CD4-positive, alpha-beta T cell (primary cell): ENCODE results near the gene DIS3L2. TPM values are rescaled to one million over a fixed set of nuclear protein-coding genes. Genes with fewer than 3 reads are reported as not detected.

Source experiments
- ATAC-seq: fragments of 200-7000 bp; cut with Tn5 transposase; one replicate; pipeline ENCODE4 v1.10.0; 2022; ENCODE audit warnings: mild to moderate bottlenecking; ENCODE audit not compliant: poor library complexity
- CTCF ChIA-PET: fragments of 350-600 bp; sonication (Branson Sonifier 250); formaldehyde crosslinking; loops from one replicate; lab custom pipeline; 2021; ENCODE audit warnings: antibody characterized with exemption, inconsistent platforms; lab: Charles Lee
- POLR2A ChIA-PET: fragments of 350-600 bp; sonication (Branson Sonifier 250); formaldehyde crosslinking; loops from one replicate; lab custom pipeline; 2021; ENCODE audit warnings: antibody characterized with exemption, inconsistent platforms; lab: Charles Lee
- DNase-seq, 14 experiments: peaks; one replicate each; pipeline ENCODE4 v3.0.0-alpha.2; 2013 to 2020; ENCODE audit warnings: mixed read lengths in 2 of 14
- H3K27ac ChIP-seq, 2 donors: one replicate each; pipeline versions ENCODE4 v1.5.1 to v1.7.0; 2013; ENCODE audit warnings: low read length in 2 of 2, low read depth in 1 of 2, mild to moderate bottlenecking in 1 of 2
- H3K27me3 ChIP-seq, 2 experiments: 1 replicate in 1 of 2; 2 replicates in 1 of 2; pipeline versions ENCODE4 v1.6.1 to v1.7.0; 2013; ENCODE audit warnings: low read length in 2 of 2, control low read depth in 1 of 2, mild to moderate bottlenecking in 1 of 2, moderate library complexity in 1 of 2; ENCODE audit not compliant: insufficient read depth in 2 of 2, control insufficient read depth in 1 of 2
- H3K36me3 ChIP-seq: one replicate; pipeline ENCODE4 v1.6.1; 2013; ENCODE audit warnings: low read length, control low read depth; ENCODE audit not compliant: insufficient read depth
- H3K4me1 ChIP-seq: one replicate; pipeline ENCODE4 v1.6.1; 2013; ENCODE audit warnings: low read length, control low read depth; ENCODE audit not compliant: insufficient read depth
- H3K4me3 ChIP-seq: one replicate; pipeline ENCODE4 v1.5.1; 2013; ENCODE audit warnings: mild to moderate bottlenecking, low read length, moderate library complexity
- H3K9me3 ChIP-seq, 2 experiments: 1 replicate in 1 of 2; 2 replicates in 1 of 2; pipeline versions ENCODE4 v1.6.1 to v1.7.0; 2013; ENCODE audit warnings: low read length in 2 of 2, mild to moderate bottlenecking in 2 of 2, control low read depth in 1 of 2, moderate library complexity in 1 of 2; ENCODE audit not compliant: control insufficient read depth in 1 of 2, insufficient read depth in 1 of 2
- H3K27ac Mint-ChIP-seq: one replicate; pipeline ENCODE4 v1.8.0; 2020; ENCODE audit warnings: mixed read lengths
- H3K27me3 Mint-ChIP-seq: one replicate; pipeline ENCODE4 v1.8.0; 2021; ENCODE audit warnings: mixed read lengths
- H3K36me3 Mint-ChIP-seq: one replicate; pipeline ENCODE4 v1.8.0; 2021; ENCODE audit warnings: low read depth, mixed read lengths
- H3K4me1 Mint-ChIP-seq: one replicate; pipeline ENCODE4 v1.8.0; 2021; ENCODE audit warnings: low read depth, mixed read lengths
- H3K4me3 Mint-ChIP-seq: one replicate; pipeline ENCODE4 v1.8.0; 2020; ENCODE audit warnings: mild to moderate bottlenecking, mixed read lengths
- H3K9me3 Mint-ChIP-seq: one replicate; pipeline ENCODE4 v1.8.0; 2020; ENCODE audit warnings: mixed read lengths
- intact Hi-C, 2 experiments: fragments of 100-400 bp; cut with DNase I in 1 of 2; cut with micrococcal nuclease in 1 of 2; formaldehyde crosslinking; loops; one replicate each; pipeline versions ENCODE4 v1.15.1 to v1.9.0; 2023 to 2025; cut with DNase I, micrococcal nuclease
- total RNA-seq, 174 experiments: library from RNA in 2 of 174; stranded (reverse) in 2 of 174; gene quantifications; one replicate each; pipeline ENCODE4 v1.2.3 and lab custom pipeline; 2021 to 2026
- TF ChIP-seq, protein P1 (sequence below): fragments of 200-600 bp; IDR thresholded peaks from one replicate; pipeline ENCODE4 v1.8.0; 2022; ENCODE audit warnings: antibody characterized with exemption, mild to moderate bottlenecking

Gene DIS3L2
- total RNA-seq, 2 experiments from 2014 or later: 59.8 to 62.9 TPM

DNA sequence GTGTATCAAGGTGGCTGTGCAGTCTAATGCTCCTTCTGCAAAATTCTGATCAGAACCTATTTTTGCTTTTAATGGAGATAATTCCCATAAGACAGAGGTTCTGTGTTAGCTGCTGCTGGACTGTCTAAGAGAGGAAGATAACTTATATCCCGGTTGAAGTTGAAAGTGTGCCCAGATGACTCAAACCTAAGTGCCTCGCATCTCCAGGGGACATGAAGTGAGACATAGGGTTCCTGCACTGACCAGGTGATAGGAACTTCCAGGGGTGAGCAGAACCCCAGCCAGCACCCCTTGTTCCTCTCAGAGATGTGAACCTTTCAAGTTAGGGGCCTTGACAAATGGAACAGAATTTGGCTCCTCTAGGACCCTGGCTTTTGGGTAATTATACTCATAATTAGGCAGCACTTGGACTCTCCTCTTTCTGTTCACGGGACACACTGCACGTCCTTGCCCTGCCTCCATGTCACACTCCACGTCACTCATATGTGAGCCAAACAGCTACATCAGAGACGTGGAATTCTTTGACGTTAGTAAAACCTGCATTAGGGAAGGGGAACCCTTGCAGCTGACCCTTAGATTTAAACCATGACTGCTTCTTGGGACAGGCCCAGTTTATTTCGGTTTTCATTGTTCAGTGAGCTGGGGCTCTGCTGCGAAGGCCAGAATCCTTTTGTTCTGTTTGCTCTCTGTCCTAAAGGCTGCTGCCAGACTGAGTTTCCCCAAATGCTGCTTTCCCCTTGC lies 312.6 kb downstream of the DIS3L2 start:
- no peak overlapping the region for H3K4me3 Mint-ChIP-seq
- POLR2A ChIA-PET: no interaction called here
- no peaks in the 10 kb centered on the region for H3K4me1 Mint-ChIP-seq
- Histone ChIP-seq H3K27ac (no peak overlapping the region), H3K9me3 (no peaks in the 10 kb centered on the region), H3K4me1 (no peaks in the 10 kb centered on the region), H3K4me3 (no peak overlapping the region), H3K36me3 (peaks cover 6% of the 10 kb centered on the region), H3K27me3 (no peaks in the 10 kb centered on the region)
- H3K27me3 Mint-ChIP-seq: no peaks in the 10 kb centered on the region
- H3K36me3 Mint-ChIP-seq: peaks cover 62% of the 10 kb centered on the region
- no peaks in the 10 kb centered on the region for H3K9me3 Mint-ChIP-seq
- intact Hi-C loops: loop anchor here in 1 of 2 experiments (10.0 kb wide), 1 partner anchor 51 kb away; no protein-coding TSS in a partner anchor
- DNase-seq: no peak
- TF ChIP-seq, protein P1, sequence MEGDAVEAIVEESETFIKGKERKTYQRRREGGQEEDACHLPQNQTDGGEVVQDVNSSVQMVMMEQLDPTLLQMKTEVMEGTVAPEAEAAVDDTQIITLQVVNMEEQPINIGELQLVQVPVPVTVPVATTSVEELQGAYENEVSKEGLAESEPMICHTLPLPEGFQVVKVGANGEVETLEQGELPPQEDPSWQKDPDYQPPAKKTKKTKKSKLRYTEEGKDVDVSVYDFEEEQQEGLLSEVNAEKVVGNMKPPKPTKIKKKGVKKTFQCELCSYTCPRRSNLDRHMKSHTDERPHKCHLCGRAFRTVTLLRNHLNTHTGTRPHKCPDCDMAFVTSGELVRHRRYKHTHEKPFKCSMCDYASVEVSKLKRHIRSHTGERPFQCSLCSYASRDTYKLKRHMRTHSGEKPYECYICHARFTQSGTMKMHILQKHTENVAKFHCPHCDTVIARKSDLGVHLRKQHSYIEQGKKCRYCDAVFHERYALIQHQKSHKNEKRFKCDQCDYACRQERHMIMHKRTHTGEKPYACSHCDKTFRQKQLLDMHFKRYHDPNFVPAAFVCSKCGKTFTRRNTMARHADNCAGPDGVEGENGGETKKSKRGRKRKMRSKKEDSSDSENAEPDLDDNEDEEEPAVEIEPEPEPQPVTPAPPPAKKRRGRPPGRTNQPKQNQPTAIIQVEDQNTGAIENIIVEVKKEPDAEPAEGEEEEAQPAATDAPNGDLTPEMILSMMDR: no peak
- no peak for ATAC-seq
- CTCF ChIA-PET: no interaction called here
- no peak overlapping the region for H3K27ac Mint-ChIP-seq

DNA sequence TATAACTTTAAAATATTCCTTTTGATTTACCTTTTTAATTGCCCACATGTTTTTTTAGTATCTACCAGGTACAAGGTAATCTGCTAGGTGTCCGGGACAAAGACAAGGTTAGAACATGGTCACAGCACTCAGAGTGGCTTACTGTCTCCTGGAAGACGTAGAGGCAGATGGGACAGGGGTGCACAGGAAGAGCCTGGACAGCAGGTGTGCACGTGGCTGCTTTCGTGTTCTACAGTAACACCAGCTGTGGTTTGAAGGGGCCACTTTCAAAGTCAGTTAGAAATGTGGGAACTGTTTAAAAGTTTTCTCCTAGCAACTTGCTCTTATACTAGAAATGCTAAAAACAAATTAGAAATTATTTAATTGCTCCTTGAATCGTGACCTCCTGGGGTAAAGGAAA lies 314.2 kb downstream of the DIS3L2 start:
- Mint-ChIP-seq H3K4me3 (no peak overlapping the region), H3K36me3 (peaks cover 68% of the 10 kb centered on the region), H3K27ac (no peak overlapping the region), H3K4me1 (no peaks in the 10 kb centered on the region), H3K9me3 (no peaks in the 10 kb centered on the region), H3K27me3 (no peaks in the 10 kb centered on the region)
- no peak overlapping the region for H3K27ac ChIP-seq
- no peaks in the 10 kb centered on the region for H3K9me3 ChIP-seq
- intact Hi-C loops: loop anchor here in 1 of 2 experiments (10.0 kb wide), 1 partner anchor 49 kb away; no protein-coding TSS in a partner anchor
- no peak for ATAC-seq
- CTCF ChIA-PET: no interaction called here
- H3K27me3 ChIP-seq: no peaks in the 10 kb centered on the region
- no peak overlapping the region for H3K4me3 ChIP-seq
- H3K4me1 ChIP-seq: no peaks in the 10 kb centered on the region
- no peak for DNase-seq
- POLR2A ChIA-PET: no interaction called here
- H3K36me3 ChIP-seq: peaks cover 6% of the 10 kb centered on the region
- TF ChIP-seq, protein P1: no peak

DNA sequence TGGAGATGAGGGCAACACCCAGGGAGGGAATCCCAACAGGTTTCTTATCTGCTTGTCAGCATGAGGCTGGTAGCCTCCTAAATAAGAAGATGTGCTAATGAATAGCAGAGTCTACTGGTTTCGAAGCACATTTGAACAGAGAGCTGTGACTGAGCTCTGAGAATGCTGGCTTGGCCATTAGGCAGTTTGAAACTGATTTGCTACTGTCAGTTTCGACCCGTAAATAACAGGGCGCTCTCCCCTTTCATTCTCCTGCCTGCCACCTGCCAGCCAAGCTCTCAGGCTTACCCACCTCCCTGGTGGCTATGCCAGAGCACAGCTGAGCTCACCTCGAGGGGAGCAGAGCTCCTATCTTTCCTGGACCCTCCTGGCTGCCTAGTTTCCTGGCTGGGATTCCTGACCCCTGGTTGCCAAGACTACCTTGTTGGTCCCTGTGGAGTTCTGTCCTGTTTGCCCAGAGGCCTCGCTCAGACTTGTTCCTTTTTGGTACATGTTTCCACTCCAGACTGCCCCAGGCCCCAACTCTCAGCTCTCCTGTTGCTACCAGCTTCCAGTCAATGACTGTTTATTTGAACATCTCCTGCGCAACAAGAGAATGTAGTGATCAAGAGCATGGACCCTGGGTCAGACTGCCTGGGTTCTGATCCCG lies 314.7 kb downstream of the DIS3L2 start:
- no peaks in the 10 kb centered on the region for H3K27me3 Mint-ChIP-seq
- no peaks in the 10 kb centered on the region for H3K9me3 Mint-ChIP-seq
- no peak for DNase-seq
- CTCF ChIA-PET: no interaction called here
- intact Hi-C loops: loop anchor here in 1 of 2 experiments (10.0 kb wide), 1 partner anchor 49 kb away; no protein-coding TSS in a partner anchor
- no peak overlapping the region for H3K4me3 Mint-ChIP-seq
- Histone ChIP-seq H3K9me3 (no peaks in the 10 kb centered on the region), H3K27ac (no peak overlapping the region), H3K36me3 (peaks cover 6% of the 10 kb centered on the region), H3K4me1 (no peaks in the 10 kb centered on the region), H3K4me3 (no peak overlapping the region), H3K27me3 (no peaks in the 10 kb centered on the region)
- no peak for ATAC-seq
- H3K27ac Mint-ChIP-seq: no peak overlapping the region
- H3K36me3 Mint-ChIP-seq: peaks cover 68% of the 10 kb centered on the region
- POLR2A ChIA-PET: no interaction called here
- peaks cover under 1% of the 10 kb centered on the region for H3K4me1 Mint-ChIP-seq
- TF ChIP-seq, protein P1: no peak
